Thymus (tissue), 11 donors: ENCODE results near the gene FMNL3. TPM values are rescaled to one million over a fixed set of nuclear protein-coding genes. Genes with fewer than 3 reads are reported as not detected.
"Not testable (repeated sequence)": the region's sequence is repeated elsewhere in the genome, so short reads cannot be mapped to it uniquely, and the experiment has no call there.

ENCODE experiments used
- DNase-seq, 9 donors: peaks; one replicate each; pipeline ENCODE4 v3.0.0-alpha.2; 2013; ENCODE audit warnings: low spot score in 9 of 9, low read depth in 6 of 9, missing footprints in 1 of 9
- H3K27ac ChIP-seq, 2 donors: one replicate each; pipeline ENCODE4 v1.5.1; 2013; ENCODE audit warnings: control low read depth in 1 of 2, low read depth in 1 of 2, low read length in 1 of 2, mild to moderate bottlenecking in 1 of 2, moderate library complexity in 1 of 2
- H3K27me3 ChIP-seq, 2 donors: one replicate each; pipeline ENCODE4 v1.5.1; 2013; ENCODE audit warnings: low read length in 1 of 2; ENCODE audit not compliant: control insufficient read depth in 2 of 2, insufficient read depth in 1 of 2
- H3K36me3 ChIP-seq, 2 donors: one replicate each; pipeline ENCODE4 v1.5.1; 2013; ENCODE audit warnings: low read length in 1 of 2, mild to moderate bottlenecking in 1 of 2, moderate library complexity in 1 of 2; ENCODE audit not compliant: control insufficient read depth in 2 of 2, insufficient read depth in 2 of 2
- H3K4me1 ChIP-seq, 2 donors: one replicate each; pipeline ENCODE4 v1.5.1; 2013; ENCODE audit warnings: low read length in 2 of 2; ENCODE audit not compliant: control insufficient read depth in 2 of 2, insufficient read depth in 2 of 2
- H3K4me3 ChIP-seq, 2 donors: one replicate each; pipeline ENCODE4 v1.5.1; 2013; ENCODE audit warnings: low read length in 2 of 2, control low read depth in 1 of 2, mild to moderate bottlenecking in 1 of 2
- H3K9me3 ChIP-seq, 2 donors: one replicate each; pipeline ENCODE4 v1.5.1; 2013; ENCODE audit warnings: low read length in 1 of 2, mild to moderate bottlenecking in 1 of 2; ENCODE audit not compliant: control insufficient read depth in 2 of 2, insufficient read depth in 1 of 2
- WGBS: extraction: QIAGEN DNeasy Blood & Tissue Kit; methylation state at CpG from one replicate; pipeline ENCODE4 v1.1.7; 2013; 5-methylcytosine and 5-hydroxymethylcytosine counted together
- polyA plus RNA-seq: library from polyadenylated mRNA; stranded (reverse); fragments of 200-250 nt; gene quantifications from one replicate; pipeline ENCODE4 v1.2.3, GENCODE V29; 2013
- total RNA-seq: library from RNA; stranded (reverse); fragments of 120-200 nt; gene quantifications from one replicate; pipeline ENCODE4 v1.2.4, GENCODE V29; 2013
- donor health status: healthy.

FMNL3 gene
- total and polyA plus RNA-seq, 2 donors, result 9.8 to 26.1 TPM

GRCh38 chr12:49728446-49728845 lies 21.2 kb upstream of the FMNL3 start:
- no peaks in the 10 kb centered on the region for H3K36me3 ChIP-seq
- H3K4me3 ChIP-seq, result no peak overlapping the region
- DNase-seq, result no peak
- H3K27ac ChIP-seq, result no peak overlapping the region
- H3K9me3 ChIP-seq, result no peaks in the 10 kb centered on the region
- H3K4me1 ChIP-seq, result no peaks in the 10 kb centered on the region
- H3K27me3 ChIP-seq, result peaks cover 3 to 8% of the 10 kb centered on the region in 2 donors
- 97% methylated on average over 3 of the region's 3 CpGs for WGBS

- not testable (repeated sequence) for H3K4me3 ChIP-seq, H3K27me3 ChIP-seq, H3K36me3 ChIP-seq, DNase-seq, H3K9me3 ChIP-seq, H3K4me1 ChIP-seq, H3K27ac ChIP-seq
- WGBS, result 93% methylated on average over 3 of the region's 3 CpGs
Observed at GRCh38 chr12:49721355-49721754, 14.2 kb upstream of the FMNL3 start.

GRCh38 chr12:49720214-49720613 lies 13.0 kb upstream of the FMNL3 start:
- Histone ChIP-seq H3K4me1 (no peaks in the 10 kb centered on the region), H3K4me3 (no peak overlapping the region), H3K27me3 (peaks cover 0 to 7% of the 10 kb centered on the region in 2 donors), H3K36me3 (no peaks in the 10 kb centered on the region), H3K27ac (no peak overlapping the region), H3K9me3 (no peaks in the 10 kb centered on the region)
- WGBS, result 94% methylated on average over 1 of the region's 1 CpG
- no peak for DNase-seq

- not testable (repeated sequence) for H3K4me1 ChIP-seq, H3K27ac ChIP-seq, H3K27me3 ChIP-seq, H3K9me3 ChIP-seq, DNase-seq, H3K4me3 ChIP-seq, H3K36me3 ChIP-seq
- 98% methylated on average over 3 of the region's 3 CpGs for WGBS
Observed at GRCh38 chr12:49717800-49718199, 10.6 kb upstream of the FMNL3 start.

GRCh38 chr12:49716553-49716952 lies 9.3 kb upstream of the FMNL3 start:
- Histone ChIP-seq H3K4me3 (no peak overlapping the region), H3K27ac (no peak overlapping the region), H3K4me1 (no peaks in the 10 kb centered on the region), H3K9me3 (peaks cover 0 to 3% of the 10 kb centered on the region in 2 donors), H3K36me3 (no peaks in the 10 kb centered on the region), H3K27me3 (peaks cover 0 to 7% of the 10 kb centered on the region in 2 donors)
- no peak for DNase-seq
- 87% methylated on average over 2 of the region's 2 CpGs for WGBS

- H3K4me1 ChIP-seq, H3K4me3 ChIP-seq, H3K27ac ChIP-seq, H3K36me3 ChIP-seq, H3K9me3 ChIP-seq, DNase-seq, H3K27me3 ChIP-seq: not testable (repeated sequence)
- 97% methylated on average over 3 of the region's 3 CpGs for WGBS
Observed at GRCh38 chr12:49713952-49714351, 6.7 kb upstream of the FMNL3 start.

GRCh38 chr12:49708851-49709250 lies 1.6 kb upstream of the FMNL3 start:
- peaks cover 0 to 2% of the 10 kb centered on the region in 2 donors for H3K9me3 ChIP-seq
- WGBS, result 95% methylated on average over 3 of the region's 3 CpGs
- peaks cover 10 to 21% of the 10 kb centered on the region in 2 donors for H3K4me1 ChIP-seq
- no peak overlapping the region for H3K4me3 ChIP-seq
- peaks cover 0 to 9% of the 10 kb centered on the region in 2 donors for H3K27me3 ChIP-seq
- DNase-seq, result no peak
- no peak overlapping the region for H3K27ac ChIP-seq
- H3K36me3 ChIP-seq, result no peaks in the 10 kb centered on the region

- peaks cover 0 to 9% of the 10 kb centered on the region in 2 donors for H3K27me3 ChIP-seq
- H3K4me1 ChIP-seq, result peaks cover 18 to 31% of the 10 kb centered on the region in 2 donors
- no peak overlapping the region for H3K4me3 ChIP-seq
- 57% methylated on average over 11 of the region's 11 CpGs for WGBS
- DNase-seq, result no peak
- no peaks in the 10 kb centered on the region for H3K9me3 ChIP-seq
- no peaks in the 10 kb centered on the region for H3K36me3 ChIP-seq
- H3K27ac ChIP-seq, result no peak overlapping the region
Observed at GRCh38 chr12:49707812-49708147, 575 bp upstream of the FMNL3 start.

GRCh38 chr12:49706351-49707127 lies 666 bp downstream of the FMNL3 start:
- Histone ChIP-seq H3K4me3 (peak overlapping the region; percentile 70 to 85), H3K27ac (peak overlapping the region; percentile 59 to 84), H3K9me3 (no peaks in the 10 kb centered on the region), H3K27me3 (peaks cover 0 to 9% of the 10 kb centered on the region in 2 donors), H3K4me1 (peaks cover 18 to 38% of the 10 kb centered on the region in 2 donors), H3K36me3 (no peaks in the 10 kb centered on the region)
- DNase-seq, result peak in 2 of 9 donors; percentile 20 to 33
- WGBS, result 6% methylated on average over 43 of the region's 43 CpGs
